ENCODE measurements around the gene TAS2R46.

Gene TAS2R46

GRCh38 chr12:11015775-11016430 lies 46.2 kb downstream of the TAS2R46 start:
- DNase-seq (ENCODE audit: low read depth): no peak
- no peak for TF ChIP-seq CTCF (IDR thresholded peaks at IDR 0.05; ENCODE audit: low read depth, low read length, missing control alignments)
- no peak overlapping the region for H3K4me3 ChIP-seq (ENCODE audit: low read depth, low read length)

- no peak overlapping the region for H3K4me3 ChIP-seq (ENCODE audit: low read depth, low read length)
- TF ChIP-seq CTCF (IDR thresholded peaks at IDR 0.05; ENCODE audit: low read depth, low read length, missing control alignments): no peak
- DNase-seq (ENCODE audit: low read depth): no peak
These were observed 47.9 kb downstream of the TAS2R46 start for GRCh38 chr12:11014234-11014633.

All from GM12864 (cell line).